ENCODE data around the gene THSD7A. TPM values are rescaled to one million over a fixed set of nuclear protein-coding genes. Genes with fewer than 3 reads are reported as not detected.

Gene THSD7A
- total and polyA plus RNA-seq, 9 of the 15 experiments (the other 6 are each of a cell fraction or from before 2014, with no cell fraction given) = 0.01 to 0.02 TPM; not detected in 7

DNA sequence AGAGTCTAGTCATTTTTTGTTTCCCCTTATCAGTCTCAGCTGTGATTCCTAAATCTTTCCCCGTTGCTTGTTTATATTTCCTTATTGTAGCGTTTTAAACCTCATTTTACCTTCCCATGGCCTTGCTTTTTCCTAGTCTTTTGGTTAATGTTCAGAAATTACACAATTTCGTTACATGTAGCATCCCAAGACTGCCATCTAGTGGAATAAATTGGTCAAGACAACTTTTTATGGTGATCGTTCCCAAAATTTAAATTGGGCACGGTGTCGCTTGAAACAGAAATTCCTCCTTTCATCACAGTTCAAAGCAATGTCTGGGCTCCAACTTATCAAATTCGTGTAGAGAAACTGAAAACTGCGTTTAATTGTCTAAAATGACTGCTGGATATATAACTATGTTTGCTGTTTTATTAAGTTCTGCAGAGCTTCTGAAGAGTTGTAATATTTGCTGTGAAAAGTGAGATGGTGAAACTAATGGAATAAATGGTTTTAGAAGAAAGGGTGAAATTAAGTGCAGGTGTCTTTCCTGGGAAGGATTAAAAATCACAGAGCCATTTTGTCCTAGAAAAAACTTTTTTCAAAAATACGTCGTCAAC lies 488.1 kb downstream of the THSD7A start (continued):
- TF ChIP-seq CEBPB (tag; IDR thresholded peaks at IDR 0.05) (peak; percentile 91), ARID3A (IDR thresholded peaks at IDR 0.05; ENCODE audit: borderline replicate concordance, low read depth, low read length) (peak; percentile 40; the same call in 1 of the 2 replicates), SIN3B (IDR thresholded peaks at IDR 0.05; ENCODE audit: low read depth) (no peak), CTCF (IDR thresholded peaks at IDR 0.05 in 2 of 3, conservative IDR thresholded peaks at IDR 0.05 in 1 of 3; ENCODE audit: insufficient read depth in 2 of 3, low read depth in 1 of 3, low read length in 3 of 3) (peak; percentile 48 to 82 (median 60); a peak in 4 of 6 replicates), RAD21 (CRISPR knock-in tag; conservative IDR thresholded peaks at IDR 0.05 in 1 of 2, IDR thresholded peaks at IDR 0.05 in 1 of 2) (peak; percentile 66 to 82), RUNX1 (IDR thresholded peaks at IDR 0.05; ENCODE audit: low read depth) (no peak), SMC3 (conservative IDR thresholded peaks at IDR 0.05; ENCODE audit: insufficient read depth, low read depth, low read length) (0 out of 2 replicates have a peak, but pooled peaks have one; percentile 34)
